ENCODE measurements around the gene SLAMF6.

Gene SLAMF6

GRCh38 chr1:160460214-160460642 lies 62.8 kb downstream of the SLAMF6 start:
- TF ChIP-seq GATA3 (IDR thresholded peaks at IDR 0.05; ENCODE audit: low read depth, low read length) (no peak), GATA2 (IDR thresholded peaks at IDR 0.05; ENCODE audit: low read depth, low read length) (no peak)

- TF ChIP-seq GATA2 (IDR thresholded peaks at IDR 0.05; ENCODE audit: low read depth, low read length): no peak
- no peak for TF ChIP-seq GATA3 (IDR thresholded peaks at IDR 0.05; ENCODE audit: low read depth, low read length)
These were observed 63.4 kb downstream of the SLAMF6 start for GRCh38 chr1:160459687-160460086.

- TF ChIP-seq GATA3 (IDR thresholded peaks at IDR 0.05; ENCODE audit: low read depth, low read length): no peak
- no peak for TF ChIP-seq GATA2 (IDR thresholded peaks at IDR 0.05; ENCODE audit: low read depth, low read length)
These were observed 64.0 kb downstream of the SLAMF6 start for GRCh38 chr1:160459056-160459455.

GRCh38 chr1:160455153-160455517 lies 67.9 kb downstream of the SLAMF6 start:
- TF ChIP-seq GATA3 (IDR thresholded peaks at IDR 0.05; ENCODE audit: low read depth, low read length) (no peak), GATA2 (IDR thresholded peaks at IDR 0.05; ENCODE audit: low read depth, low read length) (no peak)

- TF ChIP-seq GATA3 (IDR thresholded peaks at IDR 0.05; ENCODE audit: low read depth, low read length): no peak
- no peak for TF ChIP-seq GATA2 (IDR thresholded peaks at IDR 0.05; ENCODE audit: low read depth, low read length)
These were observed 68.5 kb downstream of the SLAMF6 start for GRCh38 chr1:160454371-160455152.

- TF ChIP-seq GATA2 (IDR thresholded peaks at IDR 0.05; ENCODE audit: low read depth, low read length): no peak
- no peak for TF ChIP-seq GATA3 (IDR thresholded peaks at IDR 0.05; ENCODE audit: low read depth, low read length)
These were observed 69.6 kb downstream of the SLAMF6 start for GRCh38 chr1:160453443-160453842.

- no peak for TF ChIP-seq GATA2 (IDR thresholded peaks at IDR 0.05; ENCODE audit: low read depth, low read length)
- no peak for TF ChIP-seq GATA3 (IDR thresholded peaks at IDR 0.05; ENCODE audit: low read depth, low read length)
These were observed 71.2 kb downstream of the SLAMF6 start for GRCh38 chr1:160451859-160452232.

GRCh38 chr1:160451119-160451858 lies 71.8 kb downstream of the SLAMF6 start:
- TF ChIP-seq GATA3 (IDR thresholded peaks at IDR 0.05; ENCODE audit: low read depth, low read length) (no peak), GATA2 (IDR thresholded peaks at IDR 0.05; ENCODE audit: low read depth, low read length) (no peak)

GRCh38 chr1:160449494-160449893 lies 73.6 kb downstream of the SLAMF6 start:
- TF ChIP-seq GATA3 (IDR thresholded peaks at IDR 0.05; ENCODE audit: low read depth, low read length): no peak
- TF ChIP-seq GATA2 (IDR thresholded peaks at IDR 0.05; ENCODE audit: low read depth, low read length): no peak

GRCh38 chr1:160446945-160447600 lies 76.0 kb downstream of the SLAMF6 start:
- TF ChIP-seq GATA3 (IDR thresholded peaks at IDR 0.05; ENCODE audit: low read depth, low read length): no peak
- TF ChIP-seq GATA2 (IDR thresholded peaks at IDR 0.05; ENCODE audit: low read depth, low read length): no peak

GRCh38 chr1:160439718-160440117 lies 83.3 kb downstream of the SLAMF6 start:
- TF ChIP-seq GATA2 (IDR thresholded peaks at IDR 0.05; ENCODE audit: low read depth, low read length) (no peak), GATA3 (IDR thresholded peaks at IDR 0.05; ENCODE audit: low read depth, low read length) (no peak)

- TF ChIP-seq GATA2 (IDR thresholded peaks at IDR 0.05; ENCODE audit: low read depth, low read length) (no peak), GATA3 (IDR thresholded peaks at IDR 0.05; ENCODE audit: low read depth, low read length) (no peak)
These were observed 84.1 kb downstream of the SLAMF6 start for GRCh38 chr1:160438935-160439334.

GRCh38 chr1:160438317-160438918 lies 84.6 kb downstream of the SLAMF6 start:
- no peak for TF ChIP-seq GATA2 (IDR thresholded peaks at IDR 0.05; ENCODE audit: low read depth, low read length)
- TF ChIP-seq GATA3 (IDR thresholded peaks at IDR 0.05; ENCODE audit: low read depth, low read length): no peak

All from SH-SY5Y (cell line).